Activated naive CD4-positive, alpha-beta T cell treated with anti-CD3 and anti-CD28 coated beads, Interleukin-2, amount 50 U/mL, for 24 hours (primary cell): ENCODE results near the gene LINC01488.
A peak's percentile ranks its signal among the peaks of the same experiment; 100 is the strongest.

Experiments used
- H3K27ac Mint-ChIP-seq: one replicate; pipeline ENCODE4 v1.8.0; 2021; ENCODE audit warnings: mild to moderate bottlenecking, mixed read lengths
- H3K27me3 Mint-ChIP-seq: one replicate; pipeline ENCODE4 v1.8.0; 2021; ENCODE audit warnings: mixed read lengths
- H3K36me3 Mint-ChIP-seq: one replicate; pipeline ENCODE4 v1.8.0; 2021; ENCODE audit warnings: mixed read lengths
- H3K4me1 Mint-ChIP-seq: one replicate; pipeline ENCODE4 v1.8.0; 2021; ENCODE audit warnings: mixed read lengths
- H3K4me3 Mint-ChIP-seq: one replicate; pipeline ENCODE4 v1.8.0; 2021; ENCODE audit warnings: mild to moderate bottlenecking, mixed read lengths
- H3K9me3 Mint-ChIP-seq: one replicate; pipeline ENCODE4 v1.8.0; 2021; ENCODE audit warnings: mixed read lengths

The LINC01488 gene

DNA sequence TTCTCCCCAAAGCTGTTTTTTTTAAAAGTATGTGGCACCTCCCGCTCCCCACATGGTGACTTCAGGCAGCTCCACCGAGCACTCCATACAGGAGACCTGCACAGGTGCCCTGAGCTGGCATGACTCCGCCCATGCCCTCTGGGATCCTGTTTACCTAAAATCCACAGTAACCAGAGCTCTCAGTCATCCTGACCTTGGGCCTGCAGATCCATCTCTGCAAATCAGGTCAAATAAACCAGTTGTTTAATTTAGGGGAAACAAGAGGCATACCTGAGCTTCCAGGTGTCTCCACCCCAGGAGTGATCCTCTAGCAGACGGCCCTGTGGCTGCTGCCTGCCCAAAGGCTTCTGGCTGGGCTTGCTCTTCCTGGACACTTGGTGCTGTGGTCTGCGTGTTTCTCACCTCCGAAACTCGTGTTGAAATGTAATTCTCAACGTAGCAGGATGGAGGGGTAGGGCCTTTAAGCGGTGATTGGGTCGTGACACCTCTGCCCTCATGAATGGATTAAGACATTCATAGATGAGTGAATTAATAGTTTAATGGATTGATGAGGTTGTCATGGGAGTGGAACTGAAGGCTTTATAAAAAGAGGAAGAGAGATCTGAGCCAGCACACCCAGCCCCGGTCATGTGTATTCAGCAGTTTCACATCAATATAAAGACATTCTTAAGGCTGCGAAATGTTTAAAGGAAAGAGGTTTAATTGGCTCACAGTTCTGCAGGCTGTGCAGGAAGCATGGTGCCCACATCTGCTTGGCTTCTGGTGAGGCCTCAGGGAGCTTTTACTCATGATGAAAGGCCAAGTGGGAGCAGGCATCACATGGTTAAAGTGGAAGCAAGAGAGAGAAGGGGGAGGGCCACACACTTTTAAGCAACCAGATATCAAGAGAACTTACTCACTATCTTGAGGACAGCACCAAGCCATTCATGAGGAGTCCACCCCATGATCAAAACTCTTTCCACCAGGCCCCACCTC lies 34.1 kb downstream of the LINC01488 start:
- H3K27me3 Mint-ChIP-seq, result peaks cover 1% of the 10 kb centered on the region
- no peak overlapping the region for H3K4me3 Mint-ChIP-seq
- no peaks in the 10 kb centered on the region for H3K4me1 Mint-ChIP-seq
- peaks cover 20% of the 10 kb centered on the region for H3K9me3 Mint-ChIP-seq
- peaks cover 2% of the 10 kb centered on the region for H3K36me3 Mint-ChIP-seq
- peak overlapping the region; percentile 43 for H3K27ac Mint-ChIP-seq

DNA sequence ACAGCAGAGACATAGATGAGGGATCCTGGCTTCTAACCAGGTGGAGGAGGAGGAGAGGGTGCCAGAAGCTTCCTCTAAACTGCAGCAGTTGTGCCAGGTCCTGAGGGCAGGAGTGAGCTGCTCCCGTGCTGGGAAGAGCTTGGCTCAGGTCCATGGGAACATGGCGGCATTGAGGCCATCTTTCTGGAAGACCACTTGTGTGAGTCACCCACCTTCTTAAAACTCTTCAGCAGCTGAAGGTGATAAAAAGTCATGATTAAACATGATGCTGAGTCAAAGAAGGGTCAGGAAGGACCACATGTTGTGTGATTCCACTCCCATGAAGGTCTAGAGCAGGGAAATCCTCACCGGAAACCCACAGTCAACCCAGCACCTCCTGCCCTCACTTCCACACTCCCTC lies 35.1 kb downstream of the LINC01488 start:
- Mint-ChIP-seq H3K4me1 (no peaks in the 10 kb centered on the region), H3K27me3 (peaks cover 1% of the 10 kb centered on the region), H3K4me3 (no peak overlapping the region), H3K9me3 (peaks cover 20% of the 10 kb centered on the region), H3K27ac (no peak overlapping the region), H3K36me3 (peaks cover 2% of the 10 kb centered on the region)

DNA sequence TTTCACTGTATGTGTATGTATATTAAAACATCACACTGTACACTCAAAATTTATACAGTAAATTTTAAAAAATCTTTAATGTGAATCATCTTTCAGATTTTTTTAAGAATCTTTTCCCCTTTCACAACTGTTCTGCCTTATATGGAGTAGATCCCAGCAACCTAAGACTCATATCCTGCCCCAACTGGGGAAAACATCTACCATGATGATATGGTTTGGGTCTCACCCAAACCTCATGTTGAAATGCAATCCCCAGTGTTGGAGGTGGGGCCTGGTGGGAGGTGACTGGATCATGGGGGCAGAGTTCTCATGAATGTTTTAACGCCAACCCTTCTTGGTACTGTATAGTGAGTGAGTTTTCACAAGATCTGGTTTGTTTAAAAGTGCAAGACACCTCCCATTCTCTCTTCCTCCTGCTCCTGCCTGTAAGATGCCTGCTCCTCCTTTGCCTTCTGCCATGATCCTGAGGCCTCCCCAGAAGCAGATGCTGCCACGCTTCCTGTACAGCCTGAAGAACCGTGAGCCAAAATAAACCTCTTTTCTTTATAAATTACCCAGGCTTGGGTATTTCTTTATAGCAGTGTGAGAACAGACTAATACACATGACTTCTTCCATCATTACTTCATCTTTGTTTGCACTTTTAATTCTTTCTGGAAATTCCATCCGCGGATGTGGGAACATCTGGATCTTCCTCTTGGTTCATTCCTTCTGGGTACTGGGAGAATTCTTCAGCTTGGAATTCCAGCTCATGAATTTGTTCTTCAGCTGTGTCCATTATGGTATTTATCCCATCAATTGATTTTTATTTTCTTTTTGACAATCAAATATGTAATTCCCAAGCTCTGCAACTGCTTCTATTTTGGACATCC lies 36.9 kb downstream of the LINC01488 start:
- Mint-ChIP-seq H3K36me3 (peaks cover 2% of the 10 kb centered on the region), H3K27me3 (peaks cover 1% of the 10 kb centered on the region), H3K27ac (no peak overlapping the region), H3K4me3 (no peak overlapping the region), H3K4me1 (no peaks in the 10 kb centered on the region), H3K9me3 (peaks cover 20% of the 10 kb centered on the region)

DNA sequence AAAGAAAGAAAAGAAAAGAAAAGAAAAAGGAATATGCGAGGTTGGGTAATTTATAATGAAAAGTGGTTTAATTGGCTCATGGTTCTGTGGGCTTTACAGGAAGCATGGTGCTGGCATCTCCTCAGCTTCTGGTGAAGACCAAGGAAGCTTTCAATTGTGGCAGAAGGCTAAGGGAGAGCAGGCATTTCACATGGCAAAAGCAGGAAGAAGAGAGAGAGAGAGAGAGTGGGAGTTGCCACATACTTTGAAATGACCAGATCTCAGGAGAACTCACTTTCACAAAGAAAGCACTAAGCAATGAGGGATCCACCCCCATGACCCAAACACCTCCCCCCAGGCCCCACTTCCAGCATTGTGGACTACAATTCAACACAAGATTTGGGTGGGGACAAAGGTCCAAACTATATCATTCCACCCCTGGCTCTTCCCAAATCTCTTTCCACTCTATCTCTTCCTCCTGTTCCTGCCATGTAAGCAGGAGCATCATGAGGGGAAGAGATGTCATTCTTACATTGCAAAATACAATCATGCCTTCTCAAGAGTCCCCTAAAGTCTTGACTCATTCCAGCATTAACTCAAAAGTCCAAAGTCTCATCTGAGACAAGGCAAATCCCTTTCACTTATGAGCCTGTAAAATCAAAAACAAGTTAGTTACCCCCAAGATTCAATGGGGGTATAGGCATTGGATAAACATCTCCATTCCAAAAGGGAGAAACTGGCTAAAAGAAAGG lies 38.9 kb downstream of the LINC01488 start:
- Mint-ChIP-seq H3K27me3 (peaks cover 1% of the 10 kb centered on the region), H3K36me3 (peaks cover 2% of the 10 kb centered on the region), H3K4me3 (no peak overlapping the region), H3K9me3 (peaks cover 20% of the 10 kb centered on the region), H3K27ac (no peak overlapping the region), H3K4me1 (no peaks in the 10 kb centered on the region)

DNA sequence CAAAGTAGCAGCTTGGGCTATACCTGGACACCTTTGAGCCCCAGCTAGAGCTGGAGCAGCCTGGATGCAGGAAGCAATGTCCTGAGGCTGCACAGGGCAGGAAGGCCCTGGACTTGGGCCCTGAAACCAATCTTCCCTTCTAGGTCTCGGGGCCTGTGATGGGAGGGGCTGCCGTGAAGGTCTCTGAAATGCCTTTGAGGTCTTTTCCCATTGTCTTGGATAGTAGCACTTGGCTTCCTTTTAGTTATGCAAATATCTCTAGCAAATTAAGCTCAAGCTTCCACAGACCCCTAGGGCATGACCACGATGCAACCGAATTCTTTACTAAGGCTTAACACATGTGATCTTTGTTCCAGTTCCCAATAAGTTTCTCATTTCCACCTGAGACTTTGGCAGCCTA lies 40.0 kb downstream of the LINC01488 start:
- H3K4me3 Mint-ChIP-seq, result no peak overlapping the region

DNA sequence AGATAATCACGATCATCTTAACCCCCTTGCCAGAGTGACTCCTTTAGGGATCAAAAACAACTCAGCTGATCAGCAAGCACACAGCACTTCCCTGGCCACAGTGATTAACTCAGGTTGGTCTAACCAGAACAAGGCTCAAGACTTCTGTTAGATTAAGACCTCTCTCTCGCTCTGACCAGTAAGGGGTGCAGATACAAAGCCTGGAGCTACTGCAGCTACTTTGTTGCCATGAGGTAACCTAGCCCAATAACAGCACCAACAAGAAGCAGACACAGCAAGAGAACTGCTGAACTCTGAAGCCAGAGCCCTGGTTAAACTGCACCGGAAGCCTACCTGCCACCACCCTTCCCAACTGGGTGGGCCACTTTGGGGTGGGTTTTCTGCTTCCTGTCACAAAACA lies 42.0 kb downstream of the LINC01488 start:
- no peaks in the 10 kb centered on the region for H3K4me1 Mint-ChIP-seq
- H3K4me3 Mint-ChIP-seq, result no peak overlapping the region
- no peaks in the 10 kb centered on the region for H3K27me3 Mint-ChIP-seq
- peaks cover 7% of the 10 kb centered on the region for H3K9me3 Mint-ChIP-seq
- H3K36me3 Mint-ChIP-seq, result no peaks in the 10 kb centered on the region
- H3K27ac Mint-ChIP-seq, result no peak overlapping the region

More for the DNA sequence above, 40.0 kb downstream of the LINC01488 start:
- H3K4me1 Mint-ChIP-seq, result no peaks in the 10 kb centered on the region
- no peaks in the 10 kb centered on the region for H3K36me3 Mint-ChIP-seq
- H3K27ac Mint-ChIP-seq, result no peak overlapping the region
- peaks cover 16% of the 10 kb centered on the region for H3K9me3 Mint-ChIP-seq
- peaks cover 1% of the 10 kb centered on the region for H3K27me3 Mint-ChIP-seq

DNA sequence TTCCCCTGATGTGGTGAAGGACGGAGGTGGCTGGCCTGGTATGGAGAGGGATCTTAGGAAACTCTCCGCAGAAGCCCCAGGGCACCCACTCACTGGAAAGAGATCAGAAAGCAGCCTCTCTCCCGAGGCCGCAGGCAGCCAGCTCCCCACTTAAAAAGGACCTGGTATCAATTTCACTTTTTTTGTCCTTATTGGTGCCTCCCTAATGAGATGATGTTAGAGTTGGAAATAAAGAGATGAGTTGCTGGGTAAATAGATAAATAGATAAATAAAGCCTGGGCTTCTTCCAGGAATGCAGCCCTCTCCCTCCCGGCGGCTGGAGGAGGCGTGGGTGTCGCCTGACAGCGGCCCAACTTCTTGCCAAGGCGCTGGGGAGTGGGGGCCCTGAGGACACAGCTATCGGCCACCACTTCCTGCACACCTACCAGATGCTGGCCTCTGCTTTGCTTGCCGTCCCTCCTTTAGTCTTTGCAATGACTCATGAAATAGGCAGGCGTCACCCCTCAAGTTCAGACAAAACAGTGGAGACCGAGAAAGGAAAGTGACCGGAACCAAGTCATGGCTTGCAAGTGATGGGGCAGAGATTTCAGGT lies 42.9 kb downstream of the LINC01488 start:
- H3K36me3 Mint-ChIP-seq, result no peaks in the 10 kb centered on the region
- H3K4me1 Mint-ChIP-seq, result no peaks in the 10 kb centered on the region
- H3K9me3 Mint-ChIP-seq, result no peaks in the 10 kb centered on the region
- H3K27ac Mint-ChIP-seq, result no peak overlapping the region
- H3K4me3 Mint-ChIP-seq, result no peak overlapping the region
- H3K27me3 Mint-ChIP-seq, result peaks cover 2% of the 10 kb centered on the region

DNA sequence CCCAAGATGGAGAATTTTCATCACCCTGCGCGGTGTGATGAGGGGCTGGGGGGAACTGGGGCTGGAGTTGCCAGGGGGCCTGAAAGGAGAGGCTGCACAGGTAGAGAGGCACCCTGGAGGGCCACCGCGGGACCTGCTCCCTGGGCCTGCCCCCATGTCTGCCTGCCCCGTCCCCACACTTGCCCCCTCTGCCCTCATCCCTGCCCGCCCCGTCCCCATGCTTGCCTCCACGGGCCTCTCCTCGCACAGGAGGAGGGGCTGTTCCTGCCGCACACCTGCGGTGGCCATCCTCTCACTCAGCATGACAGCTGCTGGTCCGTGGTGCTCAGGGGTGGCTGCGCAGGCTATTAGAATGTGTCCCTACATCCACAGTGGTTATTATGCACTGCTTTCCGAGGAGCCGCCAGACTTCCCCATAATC lies 43.5 kb downstream of the LINC01488 start:
- Mint-ChIP-seq H3K36me3 (no peaks in the 10 kb centered on the region), H3K27ac (no peak overlapping the region), H3K27me3 (peaks cover 7% of the 10 kb centered on the region), H3K9me3 (no peaks in the 10 kb centered on the region), H3K4me3 (no peak overlapping the region), H3K4me1 (no peaks in the 10 kb centered on the region)

DNA sequence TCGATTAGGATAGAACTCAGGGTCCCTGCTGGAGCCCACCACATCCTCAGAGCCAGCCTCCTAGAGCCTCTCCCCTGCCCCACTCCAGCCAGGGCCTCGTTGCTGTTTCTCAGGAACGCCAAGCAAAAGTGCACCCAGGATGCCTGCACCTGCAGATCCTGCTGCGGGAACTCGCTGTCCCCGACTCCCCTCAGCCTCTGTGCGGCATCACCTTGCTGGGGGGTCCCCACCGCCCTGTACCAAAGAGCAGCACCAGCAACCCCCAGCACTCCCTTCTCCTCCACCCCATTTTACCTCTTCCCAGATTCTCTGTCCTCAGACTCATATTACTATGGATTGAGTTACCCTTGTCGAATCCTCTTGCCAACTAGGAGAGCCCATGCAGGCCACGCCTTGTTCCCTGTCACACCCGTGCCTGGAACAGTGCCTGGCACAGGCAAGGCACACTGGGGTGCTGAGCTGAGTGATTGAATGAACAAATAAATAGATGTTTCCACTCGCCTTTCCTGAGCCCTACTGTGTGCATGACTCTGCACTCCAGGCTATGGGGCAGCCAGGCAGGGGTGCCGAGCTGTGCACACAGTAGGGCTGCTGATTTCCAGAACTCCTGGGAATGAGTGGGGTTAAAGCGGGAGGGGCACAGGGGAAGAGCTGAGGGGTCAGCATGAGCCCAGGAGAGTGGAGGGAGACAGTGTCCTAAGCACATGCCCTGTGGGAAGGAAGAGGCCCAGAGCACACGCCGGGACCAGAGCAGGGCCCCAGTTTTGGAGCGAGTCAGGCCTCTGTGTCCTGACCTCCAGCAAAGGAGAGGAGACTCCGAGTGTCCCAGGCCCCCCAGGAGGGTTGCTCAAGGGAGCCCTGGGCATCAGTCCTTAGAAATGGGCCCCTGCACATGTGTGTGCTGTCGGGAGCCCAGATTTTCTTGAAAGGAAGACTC lies 44.3 kb downstream of the LINC01488 start:
- Mint-ChIP-seq H3K4me3 (no peak overlapping the region), H3K27me3 (peaks cover 9% of the 10 kb centered on the region), H3K27ac (peak overlapping the region; percentile 76), H3K4me1 (no peaks in the 10 kb centered on the region), H3K36me3 (no peaks in the 10 kb centered on the region), H3K9me3 (no peaks in the 10 kb centered on the region)

DNA sequence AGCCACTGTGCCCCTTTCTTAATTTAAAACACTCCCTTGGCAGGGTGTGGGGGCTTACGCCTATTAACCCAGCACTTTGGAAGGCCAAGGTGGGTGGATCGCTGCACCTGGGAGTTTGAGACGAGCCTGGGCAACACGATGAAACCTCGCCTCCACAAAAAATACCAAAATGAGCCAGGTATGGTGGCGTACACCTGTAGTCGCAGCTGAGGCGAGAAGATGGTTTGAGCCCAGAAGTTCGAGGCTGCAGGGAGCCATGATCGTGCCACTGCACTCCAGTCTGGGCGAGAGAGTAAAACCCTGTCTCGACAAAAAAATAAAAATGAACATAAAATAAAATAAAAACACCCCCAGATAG lies 45.0 kb downstream of the LINC01488 start:
- Mint-ChIP-seq H3K4me1 (peaks cover 4% of the 10 kb centered on the region), H3K4me3 (no peak overlapping the region), H3K36me3 (no peaks in the 10 kb centered on the region), H3K9me3 (no peaks in the 10 kb centered on the region), H3K27me3 (peaks cover 13% of the 10 kb centered on the region), H3K27ac (no peak overlapping the region)

DNA sequence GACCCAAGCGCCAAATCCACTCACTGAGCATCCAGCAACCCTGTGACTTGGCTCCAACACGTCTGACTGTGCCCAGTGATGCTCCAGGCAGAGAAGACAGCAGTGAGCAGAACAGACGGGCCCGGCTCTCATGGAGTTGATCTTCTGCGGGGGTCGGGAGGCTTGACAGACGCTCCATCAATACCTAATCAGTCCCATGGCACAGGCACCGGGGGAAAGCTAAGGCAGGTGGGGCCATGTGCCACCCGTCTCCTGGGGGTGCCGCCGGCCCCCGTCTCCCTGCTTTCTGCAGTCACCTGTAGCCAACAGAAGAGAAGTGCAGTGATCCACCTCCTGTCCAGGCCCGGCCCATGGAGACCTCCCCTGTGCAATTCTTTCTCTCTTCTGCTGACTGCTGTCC lies 47.5 kb downstream of the LINC01488 start:
- Mint-ChIP-seq H3K4me1 (peaks cover 4% of the 10 kb centered on the region), H3K9me3 (no peaks in the 10 kb centered on the region), H3K27me3 (peaks cover 13% of the 10 kb centered on the region), H3K36me3 (no peaks in the 10 kb centered on the region), H3K27ac (no peak overlapping the region), H3K4me3 (no peak overlapping the region)

DNA sequence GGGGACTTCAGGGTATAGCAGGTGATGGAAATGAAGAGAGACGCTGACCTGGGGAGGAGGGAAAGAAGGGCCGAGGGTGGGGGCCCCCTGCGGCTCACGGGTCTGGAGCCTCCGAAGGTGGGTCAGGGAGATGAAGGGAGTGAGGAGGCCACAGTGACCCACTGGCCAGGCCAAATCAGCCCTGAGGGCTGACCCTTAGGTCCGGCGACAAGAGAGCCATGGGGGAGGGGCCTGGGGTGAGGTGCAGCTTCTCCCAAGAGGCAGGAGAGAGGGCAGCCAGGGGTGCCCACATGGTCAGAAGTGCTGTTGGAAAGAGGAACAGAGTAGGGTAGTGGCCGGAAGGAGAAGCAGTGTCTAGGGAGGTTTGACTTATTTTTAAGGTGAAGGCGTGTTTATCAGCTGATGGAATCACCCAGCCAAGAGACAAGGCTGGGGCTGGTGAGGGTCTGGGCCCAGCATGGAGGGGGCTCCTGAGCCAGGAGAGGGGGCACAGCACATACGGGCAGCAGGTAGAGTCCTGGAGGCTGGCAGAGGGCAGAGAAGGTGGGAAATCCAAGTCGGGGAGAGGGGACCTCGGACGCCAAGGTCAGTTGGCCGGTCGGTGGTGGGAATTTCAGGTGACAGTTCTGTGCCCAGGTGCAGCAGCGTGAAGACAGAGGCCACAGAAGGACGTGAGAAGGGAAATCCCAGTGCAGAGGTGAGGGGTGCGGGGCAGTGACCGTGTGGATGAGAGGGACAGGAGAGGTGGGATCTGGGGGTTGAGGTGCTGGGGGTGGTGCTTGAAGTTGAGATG lies 49.0 kb downstream of the LINC01488 start:
- no peaks in the 10 kb centered on the region for H3K9me3 Mint-ChIP-seq
- no peak overlapping the region for H3K27ac Mint-ChIP-seq
- H3K27me3 Mint-ChIP-seq, result peaks cover 13% of the 10 kb centered on the region
- H3K4me3 Mint-ChIP-seq, result no peak overlapping the region
- no peaks in the 10 kb centered on the region for H3K36me3 Mint-ChIP-seq
- peaks cover 4% of the 10 kb centered on the region for H3K4me1 Mint-ChIP-seq

DNA sequence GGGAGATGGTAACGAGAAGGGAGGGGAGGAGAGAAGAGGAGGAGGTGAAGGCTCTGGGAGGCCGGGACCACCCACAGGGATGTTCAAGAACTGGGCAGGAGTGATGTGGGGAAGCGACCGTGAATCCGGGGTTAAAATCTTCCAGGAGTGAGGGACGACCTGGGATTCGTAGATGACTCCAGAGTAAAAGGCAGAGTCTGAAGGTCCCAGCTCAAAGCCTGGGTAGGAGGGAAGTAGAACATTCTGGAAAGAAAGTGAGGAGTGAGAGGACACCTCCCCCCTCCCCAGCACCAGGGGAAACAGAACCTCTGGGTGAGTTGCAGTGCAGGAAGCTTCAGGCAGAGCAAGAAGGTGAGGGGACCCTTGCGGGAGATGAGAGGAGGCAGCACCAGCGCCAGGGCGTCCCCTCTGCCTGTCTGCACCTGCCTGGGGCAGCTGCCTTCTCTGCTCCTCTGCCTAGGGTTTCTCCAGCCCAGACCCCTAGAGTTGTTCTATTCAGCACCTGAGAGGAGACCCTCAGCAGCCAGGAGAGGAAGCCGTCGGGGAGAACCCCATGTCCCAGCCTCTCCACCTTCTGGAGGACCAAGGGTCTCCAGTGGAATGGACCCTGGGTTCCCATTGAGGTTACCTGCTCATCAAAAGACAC lies 49.7 kb downstream of the LINC01488 start:
- Mint-ChIP-seq H3K27me3 (peaks cover 13% of the 10 kb centered on the region), H3K36me3 (no peaks in the 10 kb centered on the region), H3K27ac (no peak overlapping the region), H3K4me1 (peaks cover 4% of the 10 kb centered on the region), H3K9me3 (no peaks in the 10 kb centered on the region), H3K4me3 (no peak overlapping the region)
